Measurements from ENCODE around the gene ETHE1.

- no peak for TF ChIP-seq JUN (IDR thresholded peaks at IDR 0.05)
- TF ChIP-seq, protein P1, sequence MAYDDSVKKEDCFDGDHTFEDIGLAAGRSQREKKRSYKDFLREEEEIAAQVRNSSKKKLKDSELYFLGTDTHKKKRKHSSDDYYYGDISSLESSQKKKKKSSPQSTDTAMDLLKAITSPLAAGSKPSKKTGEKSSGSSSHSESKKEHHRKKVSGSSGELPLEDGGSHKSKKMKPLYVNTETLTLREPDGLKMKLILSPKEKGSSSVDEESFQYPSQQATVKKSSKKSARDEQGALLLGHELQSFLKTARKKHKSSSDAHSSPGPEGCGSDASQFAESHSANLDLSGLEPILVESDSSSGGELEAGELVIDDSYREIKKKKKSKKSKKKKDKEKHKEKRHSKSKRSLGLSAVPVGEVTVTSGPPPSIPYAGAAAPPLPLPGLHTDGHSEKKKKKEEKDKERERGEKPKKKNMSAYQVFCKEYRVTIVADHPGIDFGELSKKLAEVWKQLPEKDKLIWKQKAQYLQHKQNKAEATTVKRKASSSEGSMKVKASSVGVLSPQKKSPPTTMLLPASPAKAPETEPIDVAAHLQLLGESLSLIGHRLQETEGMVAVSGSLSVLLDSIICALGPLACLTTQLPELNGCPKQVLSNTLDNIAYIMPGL (CRISPR knock-in tag; IDR thresholded peaks at IDR 0.05; ENCODE audit: borderline replicate concordance): no peak
- TF ChIP-seq, protein P2, sequence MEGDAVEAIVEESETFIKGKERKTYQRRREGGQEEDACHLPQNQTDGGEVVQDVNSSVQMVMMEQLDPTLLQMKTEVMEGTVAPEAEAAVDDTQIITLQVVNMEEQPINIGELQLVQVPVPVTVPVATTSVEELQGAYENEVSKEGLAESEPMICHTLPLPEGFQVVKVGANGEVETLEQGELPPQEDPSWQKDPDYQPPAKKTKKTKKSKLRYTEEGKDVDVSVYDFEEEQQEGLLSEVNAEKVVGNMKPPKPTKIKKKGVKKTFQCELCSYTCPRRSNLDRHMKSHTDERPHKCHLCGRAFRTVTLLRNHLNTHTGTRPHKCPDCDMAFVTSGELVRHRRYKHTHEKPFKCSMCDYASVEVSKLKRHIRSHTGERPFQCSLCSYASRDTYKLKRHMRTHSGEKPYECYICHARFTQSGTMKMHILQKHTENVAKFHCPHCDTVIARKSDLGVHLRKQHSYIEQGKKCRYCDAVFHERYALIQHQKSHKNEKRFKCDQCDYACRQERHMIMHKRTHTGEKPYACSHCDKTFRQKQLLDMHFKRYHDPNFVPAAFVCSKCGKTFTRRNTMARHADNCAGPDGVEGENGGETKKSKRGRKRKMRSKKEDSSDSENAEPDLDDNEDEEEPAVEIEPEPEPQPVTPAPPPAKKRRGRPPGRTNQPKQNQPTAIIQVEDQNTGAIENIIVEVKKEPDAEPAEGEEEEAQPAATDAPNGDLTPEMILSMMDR (IDR thresholded peaks at IDR 0.05): no peak
- no peak for TF ChIP-seq KDM5A (IDR thresholded peaks at IDR 0.05)
- no peak for TF ChIP-seq POLR2A (IDR thresholded peaks at IDR 0.05; ENCODE audit: low read length)
- TF ChIP-seq RNF2 (IDR thresholded peaks at IDR 0.05; ENCODE audit: borderline replicate concordance, low read depth): no peak
- no peak for TF ChIP-seq HDAC2 (IDR thresholded peaks at IDR 0.05)
- TF ChIP-seq ZC3H11A (IDR thresholded peaks at IDR 0.05): no peak
- no peak for TF ChIP-seq BHLHE40 (IDR thresholded peaks at IDR 0.05; ENCODE audit: low read depth, low read length)
- TF ChIP-seq RAD21 (conservative IDR thresholded peaks at IDR 0.05 in 1 of 2, IDR thresholded peaks at IDR 0.05 in 1 of 2): no peak
Measured at GRCh38 chr19:43467276-43467675, 59.7 kb downstream of the ETHE1 start.
